CD4-positive, alpha-beta T cell treated with Interleukin-2 at 100 ng/mL for 4 hours (primary cell): ENCODE data around the gene GPR146.
A peak's percentile ranks its signal among the peaks of the same experiment; 100 is the strongest.
"Not testable (repeated sequence)": the region's sequence is repeated elsewhere in the genome, so short reads cannot be mapped to it uniquely, and the experiment has no call there.

Source experiments
- DNase-seq: peaks from one replicate; pipeline ENCODE4 v3.0.0-alpha.2; 2020; ENCODE audit warnings: low spot score

GPR146 gene

DNA sequence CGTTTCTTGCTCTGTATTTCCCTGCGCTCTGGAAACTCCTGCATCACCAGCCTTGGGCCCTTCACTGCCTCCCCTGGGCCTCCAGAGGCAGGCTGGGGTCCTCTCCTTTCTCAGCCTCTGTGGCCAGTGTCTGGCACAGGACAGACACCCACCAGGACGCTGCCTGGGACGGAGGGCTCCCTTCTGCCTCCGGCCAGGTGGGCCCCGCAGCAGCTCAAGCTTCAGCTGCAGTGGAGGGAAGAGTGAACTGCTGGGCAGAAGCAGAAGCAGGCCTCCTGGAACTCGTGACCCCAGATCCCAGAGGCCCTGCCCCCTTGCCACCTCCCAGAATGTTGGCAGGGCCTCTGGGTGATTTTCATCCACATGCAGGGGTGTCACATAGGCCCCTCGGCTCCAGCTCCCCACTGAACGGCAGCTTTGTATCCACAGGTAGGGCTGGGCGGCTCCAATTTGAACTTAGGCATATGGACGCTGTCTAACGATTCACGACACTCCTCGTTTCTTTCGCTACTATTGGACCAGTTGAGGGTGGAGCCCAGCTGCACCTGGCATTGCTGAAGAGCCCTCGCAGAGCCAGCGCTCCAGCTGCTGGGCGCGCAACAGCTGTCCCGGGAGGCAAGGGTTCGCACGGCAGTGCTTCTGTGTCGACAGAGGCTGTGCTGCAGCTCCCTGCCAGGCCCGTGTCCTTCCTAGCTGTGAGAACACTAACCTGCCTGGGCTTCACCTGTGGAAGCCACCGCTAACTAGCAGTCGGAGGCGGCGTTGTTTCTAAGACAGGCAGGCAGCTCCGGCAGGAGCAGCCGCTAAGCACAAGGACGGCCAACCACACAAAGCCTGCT is 18.4 kb upstream of the GPR146 start:
- DNase-seq, result no peak

- no peak for DNase-seq
Observed at GRCh38 chr7:1026721-1027161, 17.6 kb upstream of the GPR146 start.

DNA sequence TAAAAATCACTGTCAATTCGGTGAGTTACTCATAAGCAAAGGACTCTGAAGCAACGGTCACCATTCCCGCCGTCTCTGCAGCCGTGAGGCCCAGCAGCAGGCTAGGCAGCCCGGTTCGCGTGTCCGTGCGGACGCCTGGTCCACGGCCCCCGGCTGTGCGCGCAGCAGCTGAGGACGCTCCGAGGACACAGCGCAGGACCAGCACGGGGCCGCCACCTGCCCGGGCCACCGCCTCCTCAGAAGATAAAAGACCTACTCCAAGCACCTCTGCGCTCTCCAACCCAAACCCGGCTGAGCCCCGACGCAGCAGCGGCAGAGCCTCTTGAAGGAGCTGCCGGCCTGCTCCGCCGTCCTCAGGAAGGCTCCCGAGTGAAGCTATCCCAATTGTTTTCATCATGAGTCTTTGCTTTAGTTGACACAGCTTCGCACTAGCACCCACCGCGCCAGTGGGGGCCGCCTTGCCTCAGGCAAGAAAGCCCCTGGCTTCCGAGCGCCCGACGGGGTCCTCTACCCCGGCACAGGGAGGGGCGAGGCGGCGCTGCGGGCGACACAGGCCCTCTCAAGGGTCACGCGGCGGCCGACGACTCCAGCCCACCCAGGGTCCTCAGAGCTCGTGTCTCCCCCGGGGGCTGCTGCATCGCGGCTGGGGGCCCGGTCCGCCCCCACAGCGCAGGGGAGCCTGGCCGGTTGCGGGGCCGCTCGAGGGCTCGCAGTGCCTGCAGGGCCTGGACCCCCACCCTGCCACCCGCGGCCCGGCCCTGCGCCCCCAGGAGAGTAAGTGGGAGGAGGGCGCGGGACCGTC is 16.9 kb upstream of the GPR146 start:
- no peak for DNase-seq

GRCh38 chr7:1028044-1028770 is 16.1 kb upstream of the GPR146 start:
- DNase-seq, result peak; percentile 82

DNA sequence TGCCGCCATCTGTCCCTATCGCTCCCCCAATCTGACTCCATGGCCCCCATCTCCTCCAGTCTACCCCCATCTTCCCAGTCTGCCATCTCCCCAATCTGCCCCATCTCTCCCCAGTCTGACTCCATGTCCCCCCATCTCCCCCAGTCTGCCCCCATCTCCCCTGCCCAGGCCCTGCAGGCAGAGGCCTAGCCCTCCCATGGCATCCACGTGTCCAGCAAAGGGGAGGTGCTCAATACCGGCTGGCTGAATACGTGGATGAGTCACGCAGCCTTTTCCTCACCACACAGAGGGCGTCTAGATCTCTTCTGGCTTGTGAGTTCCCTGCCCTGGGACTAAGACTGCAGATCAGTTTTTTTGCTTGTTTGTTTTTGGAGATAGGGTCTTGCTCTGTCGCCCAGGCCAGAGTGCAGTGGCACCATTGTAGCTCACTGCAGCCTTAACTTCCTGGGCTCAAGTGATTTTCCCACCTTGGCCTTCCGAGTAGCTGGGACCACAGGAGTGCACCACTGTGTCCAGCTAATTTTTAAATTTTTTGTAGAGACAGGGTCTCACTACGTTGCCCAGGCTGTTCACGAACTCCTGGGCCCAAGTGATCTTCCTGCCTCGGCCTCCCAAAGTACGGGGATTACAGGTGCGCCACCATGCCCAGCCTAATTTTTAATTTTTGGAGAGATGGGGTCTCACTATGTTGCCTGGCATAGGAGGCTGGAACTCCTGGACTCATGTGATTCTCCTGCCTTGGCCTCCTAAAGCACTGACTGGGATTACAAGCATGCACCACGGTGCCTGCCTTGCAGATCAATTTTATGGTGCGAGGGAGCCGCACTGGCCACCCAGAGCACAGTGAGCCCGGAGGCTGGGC is 15.3 kb upstream of the GPR146 start:
- peak; percentile 82 for DNase-seq

GRCh38 chr7:1029637-1030443 is 14.5 kb upstream of the GPR146 start:
- no peak for DNase-seq

GRCh38 chr7:1030444-1031070 is 13.8 kb upstream of the GPR146 start:
- DNase-seq, result no peak

DNA sequence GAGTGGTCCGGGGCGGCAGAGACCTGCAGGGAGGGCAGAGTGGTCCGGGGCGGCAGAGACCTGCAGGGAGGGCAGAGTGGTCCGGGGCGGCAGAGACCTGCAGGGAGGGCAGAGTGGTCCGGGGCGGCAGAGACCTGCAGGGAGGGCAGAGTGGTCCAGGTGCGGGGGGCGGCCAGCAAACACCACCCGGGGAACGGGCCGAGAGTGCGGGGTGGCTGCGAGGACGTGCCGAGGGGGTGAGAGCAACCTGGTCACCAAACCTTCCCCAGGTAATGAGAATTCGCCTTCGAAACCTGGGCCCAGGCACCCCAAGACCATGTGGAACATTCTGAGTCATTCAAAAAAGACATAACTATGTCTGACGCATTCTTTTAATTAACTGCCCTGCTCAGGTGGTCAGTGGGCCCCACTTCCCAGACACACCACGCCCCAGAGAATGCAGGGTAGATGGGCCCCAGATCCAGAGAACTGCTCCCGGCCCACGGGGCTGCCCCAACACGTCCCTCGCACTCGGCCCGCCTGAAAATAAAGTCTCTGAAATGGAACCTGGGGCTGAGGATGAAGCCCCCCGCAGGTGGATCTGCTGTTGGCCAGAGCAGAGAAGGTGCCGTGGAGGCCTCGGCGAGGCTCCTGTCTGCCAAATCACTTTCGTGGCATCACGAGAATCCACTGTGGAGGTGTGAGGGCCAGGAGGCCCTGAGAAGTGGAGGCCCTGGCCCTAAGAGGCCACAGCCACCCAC is 12.5 kb upstream of the GPR146 start:
- DNase-seq, result no peak

GRCh38 chr7:1032536-1033181 is 11.7 kb upstream of the GPR146 start:
- DNase-seq, result no peak

GRCh38 chr7:1033546-1034145 is 10.7 kb upstream of the GPR146 start:
- DNase-seq, result peak; percentile 46

GRCh38 chr7:1034769-1035168 is 9.6 kb upstream of the GPR146 start:
- DNase-seq, result not testable (repeated sequence)

GRCh38 chr7:1036164-1036928 is 8.0 kb upstream of the GPR146 start:
- DNase-seq, result not testable (repeated sequence)

- DNase-seq, result not testable (repeated sequence)
Observed at GRCh38 chr7:1040233-1040632, 4.1 kb upstream of the GPR146 start.

DNA sequence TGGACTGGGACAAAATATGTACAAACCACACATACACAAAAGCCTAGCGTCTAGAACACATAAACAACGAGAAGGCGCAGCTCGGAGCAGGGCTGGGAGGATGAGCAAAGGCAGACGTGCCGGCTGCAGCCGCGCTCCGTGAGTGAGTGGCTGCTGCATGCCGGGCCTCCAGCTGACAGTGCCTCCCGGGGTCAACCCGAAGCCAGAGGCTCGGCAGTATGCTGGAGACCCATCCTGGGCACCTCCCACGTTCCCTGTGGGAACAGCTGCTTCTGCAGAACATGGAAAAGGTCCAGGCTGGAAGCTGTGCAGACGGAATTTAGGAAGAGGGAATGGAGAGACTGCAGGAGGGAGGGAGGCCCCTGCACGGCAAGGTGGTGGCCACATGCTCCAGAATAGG is 3.6 kb upstream of the GPR146 start:
- no peak for DNase-seq

DNA sequence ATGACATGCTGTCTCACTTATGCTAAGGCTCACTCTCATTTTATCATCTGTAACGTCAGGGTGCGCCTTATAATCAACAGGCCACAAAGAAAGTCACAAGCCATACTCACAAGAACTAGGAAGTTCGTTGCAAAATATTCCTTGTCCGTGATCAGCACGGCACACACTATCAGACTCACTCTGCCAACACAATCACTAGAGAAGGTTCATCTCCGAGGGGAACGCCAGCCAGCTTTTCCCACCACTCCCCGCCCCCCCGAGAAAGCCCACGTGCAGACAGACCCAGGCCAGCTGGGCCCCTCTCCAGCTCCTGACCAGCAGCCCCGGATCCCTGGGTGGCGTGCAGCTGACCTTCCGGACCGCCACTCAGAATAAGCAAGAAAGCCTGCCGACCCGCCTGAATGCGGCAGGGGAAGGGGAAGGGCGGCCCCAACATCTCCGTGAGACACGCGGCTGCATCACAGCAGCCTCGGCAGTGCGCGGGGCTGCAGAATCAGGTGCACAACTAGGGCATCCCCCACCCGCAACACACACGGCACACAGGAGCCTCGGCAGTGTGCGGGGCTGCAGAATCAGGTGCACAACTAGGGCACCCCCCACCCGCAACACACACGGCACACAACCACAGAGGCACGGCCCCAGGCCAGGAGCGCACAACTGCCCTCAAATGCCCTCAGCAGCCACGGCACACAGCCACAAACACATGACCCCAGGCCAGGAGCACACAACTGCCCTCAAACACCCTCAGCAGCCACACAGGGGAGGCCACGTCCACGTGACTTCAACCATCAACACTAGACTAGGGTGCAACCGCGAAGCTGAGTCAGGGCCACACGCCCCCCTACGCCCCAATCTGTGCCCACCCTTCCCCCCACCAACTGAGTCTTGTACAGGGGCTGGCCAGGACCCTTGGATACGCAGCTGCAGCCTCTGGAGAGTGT is 2.5 kb upstream of the GPR146 start:
- DNase-seq, result peak; percentile 21

- DNase-seq, result no peak
Observed at GRCh38 chr7:1042492-1042833, 1.9 kb upstream of the GPR146 start.
